Ovary (tissue), 10 donors: Measurements from ENCODE around the gene AHCY. TPM values are rescaled to one million over a fixed set of nuclear protein-coding genes. Genes with fewer than 3 reads are reported as not detected.
"Not testable (repeated sequence)": the region's sequence is repeated elsewhere in the genome, so short reads cannot be mapped to it uniquely, and the experiment has no call there.

Experiments
- DNase-seq, 5 donors: peaks; one replicate each; pipeline ENCODE4 v3.0.0-alpha.2; 2019 to 2020
- H3K27ac ChIP-seq, 2 donors: fragments of 200-600 bp; one replicate each; pipeline versions ENCODE4 v1.5.1 to v1.8.0; 2019 to 2022
- H3K27me3 ChIP-seq: fragments of 200-600 bp; one replicate; pipeline ENCODE4 v1.8.0; 2022
- H3K36me3 ChIP-seq: fragments of 200-600 bp; sonication (generic); one replicate; pipeline ENCODE4 v1.5.1; 2019
- H3K4me1 ChIP-seq: one replicate; pipeline ENCODE4 v1.8.1; 2013; ENCODE audit warnings: mild to moderate bottlenecking, moderate library complexity; ENCODE audit not compliant: insufficient read depth
- H3K4me3 ChIP-seq: fragments of 200-600 bp; sonication (generic); one replicate; pipeline ENCODE4 v1.5.1; 2017
- H3K9me3 ChIP-seq, 2 donors: fragments of 200-600 bp in 1 of 2; sonication (generic) in 1 of 2; one replicate each; pipeline versions ENCODE4 v1.5.1 to v1.8.1; 2013 to 2019; ENCODE audit warnings: mild to moderate bottlenecking in 1 of 2, moderate library complexity in 1 of 2
- CTCF ChIP-seq, 3 donors: fragments of 450-650 bp in 2 of 3; fragments of 200-600 bp in 1 of 3; IDR thresholded peaks; one replicate each; pipeline versions ENCODE4 v1.5.1 to v1.8.0; 2016 to 2022; ENCODE audit warnings: antibody characterized with exemption in 3 of 3, mild to moderate bottlenecking in 1 of 3
- EP300 ChIP-seq: sonication (generic); formaldehyde crosslinking; IDR thresholded peaks from one replicate; pipeline ENCODE4 v1.6.1; 2017; ENCODE audit warnings: antibody characterized with exemption
- POLR2A ChIP-seq: fragments of 450-650 bp; IDR thresholded peaks from one replicate; pipeline ENCODE4 v1.6.1; 2017; ENCODE audit warnings: antibody characterized with exemption, mild to moderate bottlenecking, moderate library complexity
- WGBS, 3 donors: extraction: QIAGEN DNeasy Blood & Tissue Kit in 1 of 3; methylation state at CpG; one replicate each; pipeline versions ENCODE4 v1.1.5 to v1.1.7; 2013 to 2017; 5-methylcytosine and 5-hydroxymethylcytosine counted together
- intact Hi-C, 4 donors: fragments of 100-400 bp; cut with DNase I; formaldehyde crosslinking; loops; one replicate each; pipeline versions ENCODE4 v1.11.0 to v1.15.1; 2022 to 2023
- long read RNA-seq, 3 donors: library from polyadenylated mRNA in 2 of 3; unstranded in 2 of 3; transcript quantifications; one replicate each; pipeline ENCODE4 v2.0.0 and lab custom pipeline, GENCODE V29; 2021 to 2026
- polyA plus RNA-seq, 2 donors: library from polyadenylated mRNA; stranded (reverse); fragments of 200-250 nt in 1 of 2; fragments of 350-450 nt in 1 of 2; fragmentation: Illumina TruSeq in 1 of 2; extraction: RNeasy Lipid Tissue Mini Kit (QIAGEN cat#74804) in 1 of 2; gene quantifications; one replicate each; pipeline ENCODE4 v1.2.3, GENCODE V29; 2013 to 2014
- total RNA-seq, 7 donors: library from RNA; depleted of rRNA in 2 of 7; stranded (reverse); fragments of >200 nt in 2 of 7; fragmentation: NEBNext Ultra II Directional in 3 of 7; extraction: Animal tissue kit (Norgen Biotek cat#: 25700) in 3 of 7; gene quantifications; one replicate each; pipeline versions ENCODE4 v1.1.0 to v1.2.4, GENCODE V29; 2016 to 2023
- donor health status: DM: no; HTN: no; CAD: no; lungs with moderate emphysema.
- donor health status: DM: no; HTN: no; CAD: no.
- donor health status: Bipolar disorder and iron deficiency.
- donor health status: DM: yes; HTN: yes; CAD: no.
- donor health status: DM: no; HTN: no; CAD: no.
- donor health status: DM: yes; HTN: yes; CAD: no.

AHCY gene
- total RNA-seq (100 to 1,000 TPM; 109 to 190 (median 139) TPM), polyA plus RNA-seq (100 to 1,000 TPM in 1 of 2 donors, 10 to 100 TPM in 1; 97.7 to 141 TPM)
- long read RNA-seq, donor 1, transcript AHCY-201 (10 exons, 2,143 nt): major isoform, 747 of 926 reads
- long read RNA-seq, donor 1, partial matches to known transcripts: 81 of 926 reads
- long read RNA-seq, donor 1, other reads (novel, unspliced or antisense): 97 of 926 reads
- long read RNA-seq, donor 2, transcript AHCY-201 (10 exons, 2,143 nt): major isoform, 28 of 33 reads
- long read RNA-seq, donor 2, partial matches to known transcripts: 5 of 33 reads
- long read RNA-seq, donor 2, other reads (novel, unspliced or antisense): 0 of 33 reads
- long read RNA-seq, donor 3, transcript AHCY-201 (10 exons, 2,143 nt): major isoform, 141 of 181 reads
- long read RNA-seq, donor 3, partial matches to known transcripts: 13 of 181 reads
- long read RNA-seq, donor 3, other reads (novel, unspliced or antisense): 27 of 181 reads

- peak; percentile 92 to 96 (median 95) for DNase-seq
- intact Hi-C loops: no loop called here
- H3K27ac ChIP-seq: peak within 1 kb of the TSS; percentile 35 to 90
- 0 to 1% (median 0%) methylated on average over 48 to 79 of the region's 79 CpGs for WGBS, 3 donors
- H3K4me1 ChIP-seq: peaks cover 6% of the 10 kb centered on the region
- no peaks in the 10 kb centered on the region for H3K36me3 ChIP-seq
- peak within 1 kb of the TSS; percentile 88 for H3K4me3 ChIP-seq
- H3K27me3 ChIP-seq: no peaks in the 10 kb centered on the region
- TF ChIP-seq CTCF (IDR thresholded peaks at IDR 0.05) (peak in 1 of 3 donors; percentile 15), EP300 (no peak), POLR2A (peak; percentile 63)
- no peaks in the 10 kb centered on the region for H3K9me3 ChIP-seq
Measured at GRCh38 chr20:34302723-34303533, at the start of gene AHCY. TSS of gene AHCY (minus strand) at chr20:34303355. CDS start at chr20:34303270, 85 bp downstream.

DNA sequence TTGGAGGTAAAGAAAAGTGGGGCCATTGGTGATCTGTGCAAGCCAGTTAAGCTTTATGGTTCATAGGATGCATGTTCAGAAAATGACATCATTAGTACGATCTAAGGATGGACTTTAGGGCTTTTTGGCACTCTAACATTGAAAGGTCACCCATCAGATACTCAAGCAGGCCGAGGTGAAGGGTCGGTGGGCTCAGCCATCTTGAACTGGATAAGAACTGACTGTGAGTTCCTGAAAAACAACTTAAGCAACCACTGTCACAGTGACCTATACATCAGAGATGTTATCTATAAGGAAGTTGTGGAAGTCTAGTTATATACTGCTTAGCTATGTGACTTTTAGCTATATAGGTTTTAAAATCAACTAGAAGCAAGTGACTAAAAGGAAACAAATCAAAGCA lies 46.9 kb upstream of the AHCY start:
- no peaks in the 10 kb centered on the region for H3K9me3 ChIP-seq
- no peaks in the 10 kb centered on the region for H3K4me1 ChIP-seq
- intact Hi-C loops: no loop called here
- no peaks in the 10 kb centered on the region for H3K27me3 ChIP-seq
- TF ChIP-seq CTCF (IDR thresholded peaks at IDR 0.05): no peak
- TF ChIP-seq POLR2A: no peak
- TF ChIP-seq EP300: no peak
- no peaks in the 10 kb centered on the region for H3K36me3 ChIP-seq
- no peak for DNase-seq
- no peak overlapping the region for H3K27ac ChIP-seq
- H3K4me3 ChIP-seq: no peak overlapping the region
- 70 to 88% (median 71%) methylated on average over 3 of the region's 3 CpGs for WGBS, 3 donors

GRCh38 chr20:34347571-34347970 lies 44.4 kb upstream of the AHCY start:
- WGBS, 3 donors: 85 to 91% (median 89%) methylated on average over 4 of the region's 4 CpGs
- TF ChIP-seq POLR2A: no peak
- no peak for TF ChIP-seq EP300
- TF ChIP-seq CTCF (IDR thresholded peaks at IDR 0.05): no peak

GRCh38 chr20:34346533-34346865 lies 43.3 kb upstream of the AHCY start:
- intact Hi-C loops, H3K36me3 ChIP-seq, H3K4me1 ChIP-seq, H3K27ac ChIP-seq, H3K4me3 ChIP-seq, DNase-seq, H3K27me3 ChIP-seq, H3K9me3 ChIP-seq: not testable (repeated sequence)
- 86 to 88% (median 86%) methylated on average over 9 of the region's 9 CpGs for WGBS, 3 donors

More at GRCh38 chr20:34347571-34347970, 44.4 kb upstream of the AHCY start:
- H3K27ac ChIP-seq: no peak overlapping the region
- H3K4me3 ChIP-seq: no peak overlapping the region
- no peaks in the 10 kb centered on the region for H3K9me3 ChIP-seq
- intact Hi-C loops: no loop called here
- no peak for DNase-seq
- H3K4me1 ChIP-seq: no peaks in the 10 kb centered on the region
- no peaks in the 10 kb centered on the region for H3K36me3 ChIP-seq
- H3K27me3 ChIP-seq: no peaks in the 10 kb centered on the region

DNA sequence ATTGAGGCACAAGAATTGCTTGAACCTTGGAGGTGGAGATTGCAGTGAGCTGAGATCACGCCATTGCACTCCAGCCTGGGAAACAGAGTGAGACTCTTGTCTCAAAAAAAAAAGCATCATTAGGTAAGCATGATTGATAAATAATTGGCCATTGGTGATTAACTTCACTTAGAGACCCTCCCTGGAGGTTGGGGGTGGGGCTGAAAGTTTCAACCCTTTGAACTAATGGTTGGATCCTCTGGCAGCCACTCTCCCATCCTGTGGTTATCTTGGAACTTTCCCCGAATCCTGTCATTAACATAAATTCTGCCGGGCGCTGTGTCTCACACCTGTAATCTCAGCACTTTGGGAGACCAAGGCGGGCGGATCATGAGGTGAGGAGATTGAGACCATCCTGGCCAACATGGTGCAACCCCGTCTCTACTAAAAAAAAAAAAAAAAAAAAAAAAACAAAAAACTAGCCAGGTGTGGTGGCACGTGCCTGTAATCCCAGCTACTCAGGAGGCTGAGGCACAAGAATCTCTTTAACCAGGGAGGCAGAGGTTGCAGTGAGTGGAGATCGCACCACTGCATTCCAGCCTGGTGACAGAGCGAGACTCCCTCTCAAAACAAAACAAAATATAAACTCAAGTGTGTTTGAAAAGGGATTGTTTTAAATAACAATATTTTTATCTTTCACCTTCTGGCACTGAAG lies 42.8 kb upstream of the AHCY start:
- H3K27me3 ChIP-seq, DNase-seq, H3K9me3 ChIP-seq, H3K36me3 ChIP-seq, H3K4me1 ChIP-seq, H3K27ac ChIP-seq, intact Hi-C loops, H3K4me3 ChIP-seq: not testable (repeated sequence)
- WGBS, 3 donors: 56 to 66% (median 66%) methylated on average over 10 of the region's 10 CpGs
